Left ventricle myocardium inferior (tissue), 1 donor: ENCODE data around the gene BCAS3. TPM values are rescaled to one million over a fixed set of nuclear protein-coding genes. Genes with fewer than 3 reads are reported as not detected.

Experiments
- DNase-seq: peaks from one replicate; pipeline ENCODE4 v3.0.0-alpha.2; 2020
- H3K27ac ChIP-seq: fragments of 200-600 bp; replicated peaks from 2 replicates; pipeline ENCODE4 v1.8.0; 2021
- H3K27me3 ChIP-seq: fragments of 200-600 bp; 2 replicates; pipeline ENCODE4 v1.8.0; 2021; ENCODE audit warnings: low read depth
- H3K36me3 ChIP-seq: fragments of 200-600 bp; 2 replicates; pipeline ENCODE4 v1.8.0; 2021
- H3K4me1 ChIP-seq: fragments of 200-600 bp; 2 replicates; pipeline ENCODE4 v1.8.0; 2021
- H3K4me3 ChIP-seq: fragments of 200-600 bp; 2 replicates; pipeline ENCODE4 v1.8.0; 2021; ENCODE audit warnings: mild to moderate bottlenecking, moderate library complexity
- H3K9me3 ChIP-seq: fragments of 200-600 bp; replicated peaks from 2 replicates; pipeline ENCODE4 v1.8.0; 2021
- CTCF ChIP-seq: fragments of 200-600 bp; IDR thresholded peaks from 2 replicates; pipeline ENCODE4 v1.8.0; 2021; ENCODE audit warnings: antibody characterized with exemption, mild to moderate bottlenecking, borderline replicate concordance
- intact Hi-C: fragments of 100-400 bp; cut with micrococcal nuclease; formaldehyde crosslinking; loops from one replicate; pipeline ENCODE4 v1.11.0; 2022
- total RNA-seq: library from RNA; stranded (reverse); fragmentation: NEBNext Ultra II Directional; extraction: Animal tissue kit (Norgen Biotek cat#: 25700); gene quantifications from one replicate; pipeline ENCODE4 v1.2.1, GENCODE V29; 2021
- donor health status: DM: no; HTN: yes; CAD: no; lungs with severe emphysema.

The BCAS3 gene
- total RNA-seq, 1 donor from 2014 or later, result 16.5 TPM

DNA sequence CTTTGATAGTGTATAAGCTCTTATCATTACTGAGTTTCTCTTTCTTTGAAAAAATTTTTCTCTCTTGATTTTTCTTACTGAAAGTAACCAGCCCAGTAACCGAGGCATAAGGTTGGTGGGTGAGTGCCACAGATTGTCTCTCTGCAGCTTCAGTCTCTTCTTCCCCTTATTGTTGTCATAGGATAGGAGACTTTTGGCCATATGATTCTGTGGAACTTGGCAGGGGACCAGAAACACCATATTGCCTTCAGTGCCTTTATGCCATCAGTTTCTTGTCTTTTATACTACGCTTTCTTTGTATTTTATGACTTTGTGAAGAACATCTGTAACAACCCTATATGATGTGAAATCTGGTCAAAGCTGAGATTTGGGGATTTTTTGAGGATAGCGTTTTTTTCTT lies 380.4 kb downstream of the BCAS3 start:
- Histone ChIP-seq H3K27me3 (no peaks in the 10 kb centered on the region), H3K36me3 (no peaks in the 10 kb centered on the region), H3K27ac (no peak overlapping the region), H3K4me3 (no peak overlapping the region), H3K9me3 (no peaks in the 10 kb centered on the region), H3K4me1 (peaks cover 26% of the 10 kb centered on the region)
- no peak for TF ChIP-seq CTCF
- intact Hi-C loops, result no loop called here
- DNase-seq, result no peak

GRCh38 chr17:61063528-61063927 lies 385.9 kb downstream of the BCAS3 start:
- no peaks in the 10 kb centered on the region for H3K27me3 ChIP-seq
- H3K4me1 ChIP-seq, result peaks cover 24% of the 10 kb centered on the region
- no peaks in the 10 kb centered on the region for H3K9me3 ChIP-seq
- no peaks in the 10 kb centered on the region for H3K36me3 ChIP-seq
- intact Hi-C loops, result no loop called here
- H3K4me3 ChIP-seq, result no peak overlapping the region
- DNase-seq, result no peak
- TF ChIP-seq CTCF, result no peak
- no peak overlapping the region for H3K27ac ChIP-seq

DNA sequence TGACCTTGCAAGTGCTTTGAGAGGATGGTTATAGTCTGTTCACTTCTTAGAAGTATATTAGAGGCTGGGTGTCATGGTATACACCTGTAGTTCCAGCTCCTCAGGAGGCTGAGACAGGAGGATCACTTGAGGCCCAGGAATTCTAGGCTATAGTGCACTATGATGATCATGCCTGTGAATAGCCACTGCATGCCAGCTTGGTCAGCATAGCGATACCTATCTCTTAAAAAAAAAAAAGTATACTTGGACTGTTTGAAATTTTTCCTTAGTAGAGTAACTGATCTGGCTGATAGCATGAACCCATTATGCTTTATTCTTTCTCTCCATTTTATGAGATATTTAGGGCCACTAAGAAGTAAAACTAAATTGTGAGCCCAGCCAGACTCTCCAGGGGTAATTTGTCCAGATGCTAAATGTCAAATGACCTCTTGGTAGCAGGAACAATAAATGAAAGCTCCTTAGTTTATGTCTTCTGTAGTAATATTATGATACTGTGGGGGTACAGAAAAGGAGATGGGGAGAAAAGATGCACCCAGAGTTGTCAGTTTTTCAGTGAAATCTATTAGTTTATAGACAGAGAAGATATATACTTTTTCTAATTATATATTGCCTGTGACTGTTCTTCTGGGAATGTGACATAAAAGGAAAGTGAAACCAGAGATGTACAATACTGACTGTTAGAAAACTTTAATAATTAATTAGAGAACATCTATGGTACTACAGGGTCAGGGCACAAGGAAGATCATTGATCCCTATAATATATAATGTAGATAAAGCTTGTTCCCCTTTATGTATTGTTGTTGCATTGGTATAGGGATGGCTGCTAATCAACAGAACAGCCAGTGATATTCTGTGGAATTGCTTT lies 386.7 kb downstream of the BCAS3 start:
- DNase-seq, result no peak
- H3K27me3 ChIP-seq, result no peaks in the 10 kb centered on the region
- intact Hi-C loops, result no loop called here
- no peak for TF ChIP-seq CTCF
- H3K4me1 ChIP-seq, result peaks cover 24% of the 10 kb centered on the region
- peak overlapping the region; percentile 11 for H3K4me3 ChIP-seq
- peak overlapping the region; percentile 40 for H3K27ac ChIP-seq
- H3K9me3 ChIP-seq, result no peaks in the 10 kb centered on the region
- no peaks in the 10 kb centered on the region for H3K36me3 ChIP-seq

DNA sequence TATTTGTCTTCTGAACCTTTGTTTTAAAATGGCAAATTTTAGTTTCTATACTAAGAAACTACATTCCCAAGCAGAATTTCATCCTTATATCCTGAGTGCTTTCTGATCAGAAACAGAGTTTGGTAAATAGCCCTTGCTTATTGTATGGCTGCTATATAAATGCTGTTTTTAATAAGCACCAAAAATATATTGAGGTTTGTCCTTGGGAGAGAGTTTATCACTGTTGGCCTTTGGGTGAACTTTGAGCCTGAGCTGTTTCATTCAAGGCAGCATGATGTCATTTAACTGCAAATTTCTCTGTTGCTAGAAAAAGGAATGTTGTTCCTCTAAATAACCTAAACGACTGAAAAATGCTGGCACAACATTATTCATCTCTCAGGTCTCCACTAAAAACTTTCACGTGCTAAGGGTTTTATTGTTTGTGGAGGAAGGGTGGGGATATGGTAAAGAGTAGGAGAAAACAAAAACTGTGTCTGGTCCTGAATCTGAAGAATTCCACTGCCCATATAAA lies 387.7 kb downstream of the BCAS3 start:
- Histone ChIP-seq H3K4me3 (peak overlapping the region; percentile 10), H3K9me3 (no peaks in the 10 kb centered on the region), H3K27ac (peak overlapping the region; percentile 40), H3K4me1 (peaks cover 24% of the 10 kb centered on the region), H3K36me3 (no peaks in the 10 kb centered on the region), H3K27me3 (no peaks in the 10 kb centered on the region)
- intact Hi-C loops, result no loop called here
- no peak for TF ChIP-seq CTCF
- DNase-seq, result no peak

GRCh38 chr17:61066062-61066461 lies 388.4 kb downstream of the BCAS3 start:
- intact Hi-C loops, result no loop called here
- peak overlapping the region; percentile 40 for H3K27ac ChIP-seq

More at GRCh38 chr17:61066062-61066461, 388.4 kb downstream of the BCAS3 start:
- H3K4me1 ChIP-seq, result peaks cover 24% of the 10 kb centered on the region
- TF ChIP-seq CTCF, result no peak
- H3K27me3 ChIP-seq, result no peaks in the 10 kb centered on the region
- no peaks in the 10 kb centered on the region for H3K36me3 ChIP-seq
- no peak overlapping the region for H3K4me3 ChIP-seq
- DNase-seq, result no peak
- H3K9me3 ChIP-seq, result no peaks in the 10 kb centered on the region
